ENCODE measurements around the gene ZNF714.

- TF ChIP-seq CTCF (IDR thresholded peaks at IDR 0.05) (no peak), ZFX (IDR thresholded peaks at IDR 0.05; ENCODE audit: borderline replicate concordance) (no peak)
These were observed 5.9 kb downstream of the ZNF714 start for GRCh38 chr19:21087871-21088270.

All from 22Rv1 (cell line).